AG04450 (cell line): ENCODE results near the gene ELOF1. TPM values are rescaled to one million over a fixed set of nuclear protein-coding genes. Genes with fewer than 3 reads are reported as not detected.

Experiments
- CTCF ChIA-PET: fragments of 300-600, 350-600 bp; formaldehyde crosslinking; extraction: SDS; loops from one replicate; lab custom pipeline; 2022; ENCODE audit warnings: antibody characterized with exemption, inconsistent platforms; lab: Charles Lee
- POLR2A ChIA-PET: fragments of 350-600 bp; formaldehyde crosslinking; extraction: SDS; loops from one replicate; lab custom pipeline; 2021; ENCODE audit warnings: antibody characterized with exemption, inconsistent platforms; lab: Yijun Ruan, JAX
- DNase-seq: peaks from one replicate; pipeline ENCODE4 v3.0.0-alpha.2; 2011; ENCODE audit warnings: low read depth, low spot score
- H3K27ac ChIP-seq: one replicate; pipeline ENCODE4 v1.5.1; 2012; ENCODE audit warnings: low read depth, low read length, control low read depth
- H3K27me3 ChIP-seq: one replicate; pipeline ENCODE4 v1.6.0; 2012; ENCODE audit warnings: low read length; ENCODE audit not compliant: control insufficient read depth, insufficient read depth
- H3K4me3 ChIP-seq: 2 replicates; pipeline ENCODE4 v1.5.1; 2011; ENCODE audit warnings: mild to moderate bottlenecking, low read depth, low read length, control low read depth
- H3K9me3 ChIP-seq: 2 replicates; pipeline ENCODE4 v1.5.1; 2012; ENCODE audit warnings: low read length; ENCODE audit not compliant: control insufficient read depth, insufficient read depth
- CTCF ChIP-seq: IDR thresholded peaks from 2 replicates; pipeline ENCODE4 v1.5.1; 2011; ENCODE audit warnings: low read depth, low read length, control low read depth, inconsistent platforms
- polyA plus RNA-seq: library from polyadenylated mRNA; depleted of rRNA; stranded (reverse); fragments of >200 nt; gene quantifications from 2 replicates; pipeline ENCODE4 v1.2.3, GENCODE V29; 2011

ELOF1 gene
- polyA plus RNA-seq, 1 experiment = 51.7 TPM

DNA sequence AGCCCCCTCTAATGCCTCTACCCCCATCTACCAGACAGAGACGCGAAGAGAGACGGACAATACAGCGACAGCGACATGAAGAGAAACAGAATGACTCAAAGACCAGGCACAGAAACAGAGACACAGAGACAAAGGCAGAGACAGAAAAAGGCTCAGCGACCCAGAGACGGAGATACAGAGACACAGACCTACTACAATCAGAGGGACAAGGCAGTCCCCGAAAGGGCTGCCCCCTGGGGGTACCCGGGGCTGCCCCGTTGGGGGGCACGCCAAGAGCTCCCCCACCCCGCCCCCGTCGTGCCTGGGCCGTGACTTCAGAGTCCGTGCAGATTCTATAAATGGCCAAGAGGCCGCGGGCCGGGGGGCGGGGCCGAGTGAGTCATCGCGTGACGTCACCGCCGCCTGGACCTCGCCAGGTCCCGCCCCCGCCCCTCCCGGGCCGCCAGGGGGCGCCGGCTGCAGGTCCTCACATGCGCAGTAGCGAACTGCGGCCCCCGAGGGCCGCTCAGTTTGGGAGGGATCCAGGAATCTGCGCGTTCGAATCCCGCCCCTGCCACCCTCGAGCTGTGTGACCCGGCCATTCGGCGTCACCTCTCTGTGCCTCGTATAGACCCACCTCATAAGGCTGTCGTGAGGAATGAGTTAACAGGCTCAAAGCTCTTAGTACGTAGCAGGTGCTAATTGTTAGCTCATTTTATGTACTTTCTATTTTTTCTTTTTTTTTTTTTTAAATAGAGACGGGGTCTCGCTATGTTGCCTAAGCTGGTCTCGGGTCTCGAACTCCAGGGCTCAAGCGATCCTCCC is 23.0 kb downstream of the ELOF1 start:
- Histone ChIP-seq H3K27me3 (no peaks in the 10 kb centered on the region), H3K4me3 (peak overlapping the region; percentile 50), H3K27ac (peak overlapping the region; percentile 81), H3K9me3 (no peaks in the 10 kb centered on the region)
- POLR2A ChIA-PET = interaction anchor here (1.1 kb wide), 2 partner anchors 23 to 155 kb away, joined by 3 read pairs; partner anchors contain the start of gene ELOF1
- TF ChIP-seq CTCF = peak; percentile 82
- DNase-seq = peak; percentile 70
- CTCF ChIA-PET = interaction anchor here (0.6 to 2.3 kb wide), 25 partner anchors 8 to 1079 kb away, joined by 3 to 22 read pairs (median 5); partner anchors contain the start of gene ELOF1

DNA sequence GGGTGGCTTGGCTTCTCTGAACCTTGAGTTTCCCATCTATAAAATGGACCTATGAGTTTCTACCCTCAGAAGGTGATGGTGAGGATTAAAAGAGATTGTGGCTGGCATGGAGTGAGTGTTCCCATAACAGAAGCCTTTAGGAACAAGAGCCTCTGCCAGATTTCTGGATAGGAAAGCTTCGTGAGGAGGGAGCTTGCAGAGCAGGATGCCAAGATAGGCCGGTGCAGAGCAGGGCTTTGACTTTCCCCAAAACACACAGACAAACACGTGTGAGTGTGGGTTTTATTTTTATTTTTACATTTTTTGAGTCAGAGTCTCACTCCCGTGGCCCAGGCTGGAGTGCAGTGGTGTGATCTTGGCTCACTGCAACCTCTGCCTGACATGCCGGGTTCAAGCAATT is 24.1 kb downstream of the ELOF1 start:
- H3K9me3 ChIP-seq = no peaks in the 10 kb centered on the region; the same call in 1 of the 2 replicates
- no peak for DNase-seq
- no peak for TF ChIP-seq CTCF
- CTCF ChIA-PET = interaction anchor here (0.6 to 2.3 kb wide), 2 partner anchors 24 to 496 kb away, joined by 3 to 22 read pairs; partner anchors contain the start of gene ELOF1
- POLR2A ChIA-PET = no interaction called here
- H3K27me3 ChIP-seq = no peaks in the 10 kb centered on the region
- no peak overlapping the region for H3K4me3 ChIP-seq
- H3K27ac ChIP-seq = no peak overlapping the region

DNA sequence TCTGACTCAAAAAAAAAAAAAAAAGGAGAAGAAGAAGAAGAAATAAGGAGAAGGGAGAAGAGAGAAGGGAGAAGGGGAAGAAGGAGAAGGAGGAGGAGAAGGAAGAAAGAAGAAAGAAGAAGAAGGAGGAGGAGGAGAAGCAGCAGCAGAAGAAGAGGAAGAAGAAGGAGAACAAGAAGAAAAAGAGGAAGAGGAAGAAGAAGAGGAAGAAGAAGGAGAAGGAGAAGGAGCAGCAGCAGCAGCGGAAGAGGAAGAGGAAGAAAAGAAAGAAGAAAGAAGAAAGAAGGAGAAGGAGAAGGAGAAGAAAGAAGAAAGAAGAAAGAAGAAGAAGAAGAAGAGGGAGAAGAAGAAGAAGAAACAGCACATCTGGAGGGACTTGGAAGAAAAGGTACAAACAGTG is 24.5 kb downstream of the ELOF1 start:
- no peak for TF ChIP-seq CTCF
- H3K4me3 ChIP-seq = no peak overlapping the region
- no peaks in the 10 kb centered on the region; the same call in 1 of the 2 replicates for H3K9me3 ChIP-seq
- DNase-seq = no peak
- H3K27me3 ChIP-seq = no peaks in the 10 kb centered on the region
- ChIA-PET CTCF (no interaction called here), POLR2A (no interaction called here)
- no peak overlapping the region for H3K27ac ChIP-seq

GRCh38 chr19:11530432-11530831 is 28.6 kb downstream of the ELOF1 start:
- DNase-seq = peak; percentile 41
- POLR2A ChIA-PET = no interaction called here

More at GRCh38 chr19:11530432-11530831, 28.6 kb downstream of the ELOF1 start:
- Histone ChIP-seq H3K27ac (no peak overlapping the region), H3K9me3 (no peaks in the 10 kb centered on the region; the same call in 1 of the 2 replicates), H3K4me3 (no peak overlapping the region), H3K27me3 (no peaks in the 10 kb centered on the region)
- peak; percentile 29 for TF ChIP-seq CTCF
- CTCF ChIA-PET = interaction anchor here (0.6 kb wide), 1 partner anchor 15 kb away, joined by 3 read pairs; no protein-coding TSS in a partner anchor
